ENCODE data around the gene PCTP.

PCTP gene

DNA sequence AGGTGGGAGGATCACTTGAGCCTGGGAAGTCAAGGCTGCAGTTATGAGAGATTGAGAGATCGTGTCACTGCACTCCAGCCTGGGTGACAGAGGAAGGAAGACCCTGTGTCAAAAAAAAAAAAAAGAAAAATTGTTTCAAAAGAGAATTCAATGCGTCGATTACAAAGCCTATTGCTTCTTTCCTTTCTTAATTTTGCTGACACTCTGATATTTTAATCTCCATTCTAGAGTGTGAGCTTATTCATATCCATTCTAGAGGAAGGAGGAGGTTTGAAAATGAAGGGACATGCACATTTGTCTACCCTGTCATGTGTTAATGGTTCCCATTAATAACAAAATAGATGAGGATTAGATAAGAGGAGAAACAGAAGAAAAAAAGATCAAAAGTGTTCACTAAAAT is 63.1 kb downstream of the PCTP start:
- Histone ChIP-seq H3K14ac (ENCODE audit: low read length in 2 of 2) (no peak overlapping the region), H3K27ac (ENCODE audit: low read length, poor library complexity, severe bottlenecking) (no peak overlapping the region)

DNA sequence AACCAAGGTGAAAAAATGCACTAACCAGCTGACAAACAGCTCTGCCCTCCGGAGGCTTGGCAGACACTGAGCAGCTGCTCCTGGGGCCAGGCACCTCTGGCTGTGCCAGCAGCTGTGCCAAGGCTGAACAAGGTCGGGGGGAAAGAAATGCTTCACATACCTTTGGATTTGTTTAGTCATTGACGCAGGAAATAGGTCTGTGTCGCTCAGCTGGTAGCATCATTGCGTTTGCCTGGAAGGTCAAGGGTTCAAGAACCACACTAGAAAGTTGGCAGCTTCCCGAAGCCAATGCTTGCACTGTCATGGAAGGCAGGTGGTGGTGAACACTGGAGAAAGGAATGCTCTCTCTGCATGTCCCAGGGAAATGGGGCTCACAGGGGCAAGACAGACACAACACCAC is 63.5 kb downstream of the PCTP start:
- Histone ChIP-seq H3K14ac (ENCODE audit: low read length in 2 of 2) (no peak overlapping the region), H2BK12ac (ENCODE audit: low read length in 2 of 2) (no peak overlapping the region), H2AK5ac (ENCODE audit: low read length, severe bottlenecking) (no peak overlapping the region), H2AFZ (ENCODE audit: low read depth, low read length) (no peak overlapping the region), H3K4me3 (ENCODE audit: insufficient read depth in 1 of 2, low read depth in 1 of 2, low read length in 2 of 2) (no peak overlapping the region), H2BK120ac (ENCODE audit: low read depth, low read length) (no peak overlapping the region), H3K36me3 (ENCODE audit: control insufficient read depth in 1 of 2, insufficient read depth in 2 of 2, low read depth in 1 of 2, low read length in 2 of 2) (no peaks in the 10 kb centered on the region), H3K23ac (ENCODE audit: low read length in 2 of 2) (no peak overlapping the region), H4K91ac (ENCODE audit: low read length) (no peak overlapping the region), H3K4ac (ENCODE audit: low read depth in 1 of 2, low read length in 2 of 2) (no peak overlapping the region), H3K27ac (ENCODE audit: low read length, poor library complexity, severe bottlenecking) (no peak overlapping the region), H2BK5ac (ENCODE audit: low read depth, low read length, poor library complexity, severe bottlenecking) (no peak overlapping the region), H3K27me3 (ENCODE audit: control insufficient read depth in 1 of 2, insufficient read depth in 1 of 2, low read length in 2 of 2) (no peaks in the 10 kb centered on the region), H3K4me2 (ENCODE audit: low read length, poor library complexity, severe bottlenecking) (no peak overlapping the region), H4K8ac (ENCODE audit: low read length) (no peak overlapping the region), H3K9me3 (ENCODE audit: control insufficient read depth, low read length) (no peaks in the 10 kb centered on the region), H3K4me1 (ENCODE audit: control insufficient read depth, insufficient read depth, low read depth, low read length) (no peaks in the 10 kb centered on the region), H3K9ac (ENCODE audit: low read length) (no peak overlapping the region), H3K79me1 (replicated peaks; ENCODE audit: low read length, poor library complexity, severe bottlenecking) (no peaks in the 10 kb centered on the region), H2BK15ac (ENCODE audit: low read depth, poor library complexity, severe bottlenecking) (no peak overlapping the region), H3K18ac (ENCODE audit: low read depth in 1 of 2, low read length in 2 of 2) (no peak overlapping the region)
- 44% methylated on average over 6 of the region's 6 CpGs for WGBS
- no peak for DNase-seq

More for the DNA sequence above, 63.1 kb downstream of the PCTP start:
- H3K9ac ChIP-seq (ENCODE audit: low read length), result no peak overlapping the region
- H3K4me2 ChIP-seq (ENCODE audit: low read length, poor library complexity, severe bottlenecking), result no peak overlapping the region
- H3K4me3 ChIP-seq (ENCODE audit: insufficient read depth in 1 of 2, low read depth in 1 of 2, low read length in 2 of 2), result no peak overlapping the region
- no peak overlapping the region for H3K23ac ChIP-seq (ENCODE audit: low read length in 2 of 2)
- H3K9me3 ChIP-seq (ENCODE audit: control insufficient read depth, low read length), result no peaks in the 10 kb centered on the region
- H2BK15ac ChIP-seq (ENCODE audit: low read depth, poor library complexity, severe bottlenecking), result no peak overlapping the region
- no peaks in the 10 kb centered on the region for H3K36me3 ChIP-seq (ENCODE audit: control insufficient read depth in 1 of 2, insufficient read depth in 2 of 2, low read depth in 1 of 2, low read length in 2 of 2)
- no peak overlapping the region for H4K8ac ChIP-seq (ENCODE audit: low read length)
- DNase-seq, result no peak
- no peaks in the 10 kb centered on the region for H3K79me1 ChIP-seq (replicated peaks; ENCODE audit: low read length, poor library complexity, severe bottlenecking)
- no peaks in the 10 kb centered on the region for H3K4me1 ChIP-seq (ENCODE audit: control insufficient read depth, insufficient read depth, low read depth, low read length)
- H3K18ac ChIP-seq (ENCODE audit: low read depth in 1 of 2, low read length in 2 of 2), result no peak overlapping the region
- H3K4ac ChIP-seq (ENCODE audit: low read depth in 1 of 2, low read length in 2 of 2), result no peak overlapping the region
- no peak overlapping the region for H4K91ac ChIP-seq (ENCODE audit: low read length)
- 89% methylated on average over 3 of the region's 3 CpGs for WGBS
- no peak overlapping the region for H2AK5ac ChIP-seq (ENCODE audit: low read length, severe bottlenecking)
- no peak overlapping the region for H2BK5ac ChIP-seq (ENCODE audit: low read depth, low read length, poor library complexity, severe bottlenecking)
- no peak overlapping the region for H2BK12ac ChIP-seq (ENCODE audit: low read length in 2 of 2)
- no peak overlapping the region for H2AFZ ChIP-seq (ENCODE audit: low read depth, low read length)
- H3K27me3 ChIP-seq (ENCODE audit: control insufficient read depth in 1 of 2, insufficient read depth in 1 of 2, low read length in 2 of 2), result no peaks in the 10 kb centered on the region
- H2BK120ac ChIP-seq (ENCODE audit: low read depth, low read length), result no peak overlapping the region

DNA sequence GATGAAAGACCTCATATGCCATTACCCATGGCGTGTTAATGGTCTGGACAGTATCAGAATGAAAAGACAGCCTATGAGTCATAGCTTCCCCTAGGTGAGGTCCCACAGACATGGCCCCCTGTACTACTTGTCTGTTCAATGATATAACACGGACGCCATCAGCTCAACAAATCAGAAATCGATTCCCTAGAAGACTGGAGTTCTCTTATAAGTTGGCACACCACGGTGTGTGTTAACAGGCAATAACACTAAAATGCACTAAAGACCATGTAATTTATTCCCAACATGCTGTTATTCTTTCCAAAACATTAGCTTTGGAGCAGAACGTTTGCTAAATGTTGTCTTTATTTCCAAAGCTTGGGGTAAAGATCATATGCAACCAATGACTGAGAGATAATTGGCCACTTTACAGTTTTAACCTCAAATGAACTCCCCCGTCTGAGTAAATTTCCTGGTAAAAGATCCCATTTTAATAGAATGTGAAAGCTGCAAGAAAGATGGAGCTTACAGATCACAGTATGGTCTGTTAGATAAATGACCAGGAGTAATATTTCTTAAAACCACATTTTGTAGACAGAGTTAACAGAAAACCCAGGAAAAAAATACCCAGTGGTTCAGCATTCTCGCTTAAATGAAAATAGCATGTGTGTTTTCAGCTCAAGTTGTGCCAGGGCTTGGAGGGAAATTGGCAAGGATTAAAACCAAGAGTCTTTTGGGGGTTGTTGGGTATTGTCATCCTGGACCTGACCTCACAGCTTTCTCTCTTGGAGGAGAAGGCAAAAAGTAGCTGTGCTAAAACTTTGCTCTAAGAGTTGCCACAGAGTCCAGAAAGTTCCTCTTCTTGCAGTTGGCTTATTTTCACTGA is 65.9 kb downstream of the PCTP start:
- Histone ChIP-seq H3K79me1 (replicated peaks; ENCODE audit: low read length, poor library complexity, severe bottlenecking) (no peaks in the 10 kb centered on the region), H3K4me2 (ENCODE audit: low read length, poor library complexity, severe bottlenecking) (no peak overlapping the region), H3K27ac (ENCODE audit: low read length, poor library complexity, severe bottlenecking) (no peak overlapping the region), H3K9me3 (ENCODE audit: control insufficient read depth, low read length) (no peaks in the 10 kb centered on the region), H2BK15ac (ENCODE audit: low read depth, poor library complexity, severe bottlenecking) (no peak overlapping the region), H3K27me3 (ENCODE audit: control insufficient read depth in 1 of 2, insufficient read depth in 1 of 2, low read length in 2 of 2) (no peaks in the 10 kb centered on the region), H3K9ac (ENCODE audit: low read length) (no peak overlapping the region), H2BK120ac (ENCODE audit: low read depth, low read length) (no peak overlapping the region), H3K23ac (ENCODE audit: low read length in 2 of 2) (no peak overlapping the region), H4K91ac (ENCODE audit: low read length) (no peak overlapping the region), H3K4me1 (ENCODE audit: control insufficient read depth, insufficient read depth, low read depth, low read length) (no peaks in the 10 kb centered on the region), H3K4me3 (ENCODE audit: insufficient read depth in 1 of 2, low read depth in 1 of 2, low read length in 2 of 2) (no peak overlapping the region), H3K14ac (ENCODE audit: low read length in 2 of 2) (no peak overlapping the region), H2BK5ac (ENCODE audit: low read depth, low read length, poor library complexity, severe bottlenecking) (no peak overlapping the region), H3K18ac (ENCODE audit: low read depth in 1 of 2, low read length in 2 of 2) (no peak overlapping the region), H2AFZ (ENCODE audit: low read depth, low read length) (no peak overlapping the region), H4K8ac (ENCODE audit: low read length) (no peak overlapping the region), H2BK12ac (ENCODE audit: low read length in 2 of 2) (no peak overlapping the region), H3K4ac (ENCODE audit: low read depth in 1 of 2, low read length in 2 of 2) (no peak overlapping the region), H2AK5ac (ENCODE audit: low read length, severe bottlenecking) (no peak overlapping the region), H3K36me3 (ENCODE audit: control insufficient read depth in 1 of 2, insufficient read depth in 2 of 2, low read depth in 1 of 2, low read length in 2 of 2) (no peaks in the 10 kb centered on the region)
- no peak for DNase-seq
- 81% methylated on average over 7 of the region's 8 CpGs for WGBS

DNA sequence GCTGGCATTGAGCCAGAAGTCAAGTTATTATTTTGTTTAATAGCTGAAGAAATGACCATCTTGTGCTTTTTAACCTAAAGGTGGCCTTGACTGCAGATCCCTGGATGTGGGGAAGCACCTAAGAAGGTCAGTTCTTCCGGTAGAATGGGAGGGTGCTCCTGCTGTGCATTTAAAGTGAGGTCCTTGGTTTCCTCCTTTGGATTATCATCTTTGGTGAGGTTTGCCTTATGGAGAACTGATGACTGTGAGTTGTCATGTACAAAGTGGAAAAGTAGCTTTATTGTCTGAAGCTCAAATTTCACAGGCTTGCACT is 66.5 kb downstream of the PCTP start:
- H3K23ac ChIP-seq (ENCODE audit: low read length in 2 of 2), result no peak overlapping the region
- H3K4me1 ChIP-seq (ENCODE audit: control insufficient read depth, insufficient read depth, low read depth, low read length), result no peaks in the 10 kb centered on the region
- H2BK5ac ChIP-seq (ENCODE audit: low read depth, low read length, poor library complexity, severe bottlenecking), result no peak overlapping the region
- H2AK5ac ChIP-seq (ENCODE audit: low read length, severe bottlenecking), result no peak overlapping the region
- H3K4me2 ChIP-seq (ENCODE audit: low read length, poor library complexity, severe bottlenecking), result no peak overlapping the region
- H3K4me3 ChIP-seq (ENCODE audit: insufficient read depth in 1 of 2, low read depth in 1 of 2, low read length in 2 of 2), result no peak overlapping the region
- no peak overlapping the region for H3K9ac ChIP-seq (ENCODE audit: low read length)
- H3K18ac ChIP-seq (ENCODE audit: low read depth in 1 of 2, low read length in 2 of 2), result no peak overlapping the region
- no peak overlapping the region for H3K14ac ChIP-seq (ENCODE audit: low read length in 2 of 2)
- no peak overlapping the region for H3K4ac ChIP-seq (ENCODE audit: low read depth in 1 of 2, low read length in 2 of 2)
- no peak overlapping the region for H2BK12ac ChIP-seq (ENCODE audit: low read length in 2 of 2)
- no peak overlapping the region for H4K8ac ChIP-seq (ENCODE audit: low read length)
- no peaks in the 10 kb centered on the region for H3K9me3 ChIP-seq (ENCODE audit: control insufficient read depth, low read length)
- no peak for DNase-seq
- H4K91ac ChIP-seq (ENCODE audit: low read length), result no peak overlapping the region
- no peak overlapping the region for H2AFZ ChIP-seq (ENCODE audit: low read depth, low read length)
- no peaks in the 10 kb centered on the region for H3K79me1 ChIP-seq (replicated peaks; ENCODE audit: low read length, poor library complexity, severe bottlenecking)
- no peak overlapping the region for H2BK120ac ChIP-seq (ENCODE audit: low read depth, low read length)
- no peak overlapping the region for H3K27ac ChIP-seq (ENCODE audit: low read length, poor library complexity, severe bottlenecking)
- no peaks in the 10 kb centered on the region for H3K27me3 ChIP-seq (ENCODE audit: control insufficient read depth in 1 of 2, insufficient read depth in 1 of 2, low read length in 2 of 2)
- H3K36me3 ChIP-seq (ENCODE audit: control insufficient read depth in 1 of 2, insufficient read depth in 2 of 2, low read depth in 1 of 2, low read length in 2 of 2), result no peaks in the 10 kb centered on the region
- WGBS, result 90% methylated on average over 1 of the region's 1 CpG
- no peak overlapping the region for H2BK15ac ChIP-seq (ENCODE audit: low read depth, poor library complexity, severe bottlenecking)

All from mesenchymal stem cell (in vitro differentiated cells and primary cell).